ENCODE measurements around the gene MED12L.

Gene MED12L

DNA sequence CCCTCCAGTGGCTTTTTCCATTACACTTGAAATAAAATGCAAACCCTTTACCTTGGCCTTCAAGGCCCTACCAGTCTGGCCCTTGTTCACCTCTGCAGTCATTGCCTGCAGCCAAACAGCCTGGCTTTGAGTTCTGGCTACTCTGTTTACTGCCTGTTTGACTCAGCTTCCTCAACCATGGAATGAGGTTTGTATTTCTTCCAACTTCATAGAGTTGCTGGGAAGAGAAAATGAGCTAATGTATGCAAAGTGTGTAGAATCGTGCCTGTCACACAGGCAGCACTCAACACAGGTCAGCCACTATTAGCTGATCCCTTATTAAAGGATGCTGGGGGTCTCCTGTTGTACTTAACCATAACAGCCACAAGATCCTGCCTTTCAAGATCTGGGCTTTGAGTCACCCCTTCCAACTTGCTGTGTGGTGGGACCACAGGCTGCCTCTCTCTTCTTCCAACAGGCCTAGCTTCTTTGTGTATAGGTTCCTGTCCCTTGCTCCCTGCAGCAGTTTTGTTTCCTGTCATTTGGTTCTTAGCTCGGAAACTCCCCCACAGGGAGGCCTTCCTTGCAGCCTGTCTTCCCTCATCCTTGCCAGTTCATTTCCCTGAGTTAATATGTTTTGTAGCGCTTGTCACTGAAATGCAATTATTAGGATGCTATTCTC lies 6.4 kb downstream of the MED12L start:
- DNase-seq (ENCODE audit: low read depth) = no peak

DNA sequence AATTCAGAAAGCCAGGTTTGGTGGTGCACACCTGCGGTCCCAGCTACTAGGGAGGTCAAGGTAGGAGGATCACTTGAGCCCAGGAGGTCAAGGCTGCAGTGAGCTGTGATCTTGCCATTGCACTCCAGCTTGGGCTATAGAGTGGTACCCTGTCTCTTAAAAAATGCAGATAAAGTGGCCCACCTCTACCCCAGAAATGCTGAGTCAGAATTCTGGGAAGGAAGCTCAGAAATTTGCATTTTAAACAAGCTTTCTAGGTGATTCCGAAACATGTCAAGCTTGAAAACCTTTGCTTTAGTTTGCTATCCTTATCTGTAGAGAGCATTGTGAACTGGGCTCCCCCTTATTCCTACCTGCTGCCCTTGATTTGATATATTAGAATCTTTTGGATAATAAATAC lies 7.7 kb downstream of the MED12L start:
- no peak for DNase-seq (ENCODE audit: low read depth)

DNA sequence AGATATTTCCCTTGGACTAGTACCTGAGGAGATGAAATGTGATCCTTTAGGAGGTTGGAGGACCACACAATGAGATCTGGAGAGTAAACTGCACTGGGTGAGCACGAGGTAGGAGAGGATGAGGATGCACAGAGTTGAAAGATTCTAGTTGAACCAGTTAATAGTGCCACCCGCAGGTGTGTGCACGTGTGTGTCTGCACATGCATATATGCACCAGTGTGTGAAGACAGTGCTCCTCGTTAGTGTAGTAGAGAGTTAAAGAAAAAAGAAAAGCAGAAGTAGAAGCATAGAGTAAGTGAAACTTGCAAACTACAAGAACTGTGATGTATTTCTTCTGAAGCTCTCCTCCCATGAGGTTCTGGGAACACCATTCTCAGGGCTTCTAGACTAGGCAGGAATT lies 8.4 kb downstream of the MED12L start:
- no peak for DNase-seq (ENCODE audit: low read depth)

DNA sequence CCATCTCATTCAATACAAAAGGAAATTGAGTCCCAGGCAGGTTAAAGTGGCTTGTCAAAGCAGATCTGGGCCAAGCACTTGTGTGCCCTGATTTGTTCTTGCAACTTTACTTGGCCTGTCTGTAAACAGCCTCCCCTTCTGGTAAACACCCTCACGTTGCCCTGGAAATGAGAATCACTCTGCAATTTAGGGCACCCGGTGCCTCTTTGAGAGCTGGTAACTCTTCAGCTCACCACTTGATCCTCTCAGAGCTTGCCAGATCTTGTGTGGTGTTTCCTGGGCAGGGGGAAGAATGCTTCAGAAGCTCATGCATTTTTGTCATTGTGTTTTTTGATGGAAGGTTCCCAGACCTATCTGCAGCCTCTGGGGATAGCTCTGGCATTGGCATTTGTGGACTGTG lies 11.3 kb downstream of the MED12L start:
- no peak for DNase-seq (ENCODE audit: low read depth)

DNA sequence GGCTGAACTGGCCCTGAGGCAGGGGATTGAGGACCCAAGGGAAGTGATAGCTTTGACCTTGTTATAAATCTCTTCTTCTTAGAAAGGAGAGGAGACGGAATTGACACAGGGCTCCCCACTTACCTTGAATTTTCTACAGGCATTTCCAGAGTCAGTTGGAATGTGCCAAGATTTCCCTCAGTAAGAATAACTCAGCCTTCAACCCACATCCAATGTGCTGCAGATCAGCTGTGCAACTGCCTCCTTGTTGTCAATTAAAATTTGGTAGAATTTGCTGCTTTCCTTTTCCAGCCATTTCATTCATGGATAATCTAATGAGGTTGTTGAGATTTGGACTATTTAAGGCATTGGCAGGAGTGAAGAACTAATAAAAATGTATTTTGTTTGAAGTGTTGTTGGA lies 14.6 kb downstream of the MED12L start:
- DNase-seq (ENCODE audit: low read depth) = no peak

DNA sequence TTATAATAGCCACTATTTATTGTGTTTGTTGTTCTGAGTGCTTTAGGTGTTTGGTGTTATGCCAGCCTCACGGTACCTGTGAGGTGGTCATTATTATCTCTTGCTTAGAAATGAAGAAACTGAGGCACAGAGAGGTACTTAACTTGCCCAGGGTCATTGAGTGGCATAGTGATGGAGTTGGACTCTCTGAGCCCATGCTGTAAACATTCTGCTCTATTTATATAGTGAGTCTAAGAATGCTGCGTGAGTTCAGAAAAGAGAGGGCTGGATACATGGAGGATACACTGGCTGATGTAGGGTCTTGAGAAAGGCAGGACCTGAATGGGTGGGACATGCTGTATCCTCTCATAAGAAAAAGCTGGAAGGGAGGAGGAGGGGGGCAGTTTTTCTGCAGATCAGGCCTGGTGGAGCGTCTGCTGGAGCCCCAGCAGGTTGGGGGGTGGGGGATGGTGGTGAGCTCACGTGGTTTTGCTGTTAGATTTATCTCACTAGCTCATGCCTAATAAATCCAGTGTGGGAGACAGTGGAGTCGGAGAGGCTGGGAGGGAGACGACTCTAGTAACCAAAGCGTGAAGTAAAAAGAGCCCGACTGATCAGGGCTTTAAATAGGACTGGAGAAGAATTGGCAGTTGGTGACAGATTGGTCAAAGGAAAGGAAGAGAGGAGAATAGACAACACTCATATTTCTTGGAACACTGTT lies 16.0 kb downstream of the MED12L start:
- no peak for DNase-seq (ENCODE audit: low read depth)

DNA sequence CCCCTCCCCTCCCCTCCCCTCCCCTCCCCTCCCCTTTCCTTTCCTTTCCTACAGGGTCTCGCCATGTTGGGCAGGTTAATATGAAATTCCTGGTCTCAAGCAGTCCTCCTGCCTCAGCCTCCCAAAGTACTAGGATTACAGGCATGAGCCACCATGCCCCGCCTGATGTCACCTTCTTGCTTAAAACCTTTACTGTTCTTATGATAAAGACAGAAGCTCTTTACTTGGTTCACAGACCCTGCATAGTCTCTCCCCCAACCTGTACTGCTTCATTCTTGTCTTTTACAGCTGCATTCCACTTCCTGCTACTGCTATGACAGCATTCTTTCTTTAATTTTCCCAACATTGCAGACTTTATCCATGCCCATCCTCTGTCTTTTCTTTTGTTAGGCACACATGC lies 20.8 kb downstream of the MED12L start:
- DNase-seq (ENCODE audit: low read depth) = no peak

DNA sequence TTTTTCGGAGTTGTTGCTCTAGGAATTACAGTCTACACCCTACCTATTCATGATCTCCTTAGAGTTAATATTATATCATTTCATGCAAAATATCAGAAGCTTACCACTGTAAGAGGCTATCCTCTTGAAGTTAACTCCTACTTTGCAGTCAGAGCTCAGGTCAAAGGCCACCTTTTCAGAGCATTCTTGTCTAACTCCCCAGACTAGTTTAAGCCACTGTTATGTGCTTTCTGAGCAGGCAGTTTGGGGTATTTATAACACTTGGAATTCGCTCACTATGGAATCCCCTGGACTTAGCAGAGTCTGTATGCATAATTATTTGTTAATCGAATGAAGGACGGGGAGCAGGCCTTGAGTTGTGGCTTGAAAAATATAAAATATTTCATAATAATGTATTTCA lies 21.7 kb downstream of the MED12L start:
- DNase-seq (ENCODE audit: low read depth) = no peak

DNA sequence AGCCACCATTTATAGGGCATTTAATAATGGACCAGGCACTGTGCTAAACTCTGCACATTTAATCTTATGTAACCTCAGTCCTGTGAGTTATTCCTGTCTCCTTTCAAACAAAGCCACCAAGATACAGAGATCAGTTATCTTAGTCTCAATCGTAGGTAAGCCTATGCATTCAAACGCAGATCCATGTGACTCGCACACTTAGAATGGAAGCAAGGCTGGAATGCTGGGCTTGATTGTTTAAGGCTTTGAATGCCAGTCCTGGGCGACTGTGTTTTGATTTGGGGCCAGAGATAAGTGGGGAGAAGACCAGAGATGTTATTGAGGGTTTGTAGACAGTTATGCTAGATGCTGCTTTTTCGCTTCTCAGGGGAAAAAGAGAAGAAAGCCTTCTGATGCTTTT lies 22.2 kb downstream of the MED12L start:
- DNase-seq (ENCODE audit: low read depth) = no peak

DNA sequence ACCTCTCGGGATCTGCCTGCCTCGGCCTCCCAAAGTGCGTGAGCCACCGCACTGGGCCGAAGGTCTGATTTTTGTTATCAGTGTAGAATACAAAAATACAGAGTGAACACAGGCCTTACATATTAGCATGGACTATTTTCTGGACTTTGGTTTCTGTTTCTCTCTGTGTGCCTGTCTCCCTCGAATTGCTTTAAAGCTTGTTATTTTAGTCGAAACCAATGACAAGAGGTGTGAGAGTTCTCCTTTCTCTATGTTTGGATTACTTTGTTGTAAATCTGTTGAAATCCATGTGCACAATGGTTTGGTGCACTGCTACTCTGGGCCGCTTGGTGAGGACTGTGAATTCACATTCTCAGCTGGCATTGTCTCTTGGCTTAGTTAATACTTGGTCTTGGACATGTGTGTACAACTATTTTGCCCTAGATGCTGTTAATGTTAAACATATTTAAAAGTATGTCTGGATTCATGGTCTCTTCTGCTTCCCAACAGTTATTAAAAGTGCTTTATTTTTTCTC lies 23.9 kb downstream of the MED12L start:
- no peak for DNase-seq (ENCODE audit: low read depth)

DNA sequence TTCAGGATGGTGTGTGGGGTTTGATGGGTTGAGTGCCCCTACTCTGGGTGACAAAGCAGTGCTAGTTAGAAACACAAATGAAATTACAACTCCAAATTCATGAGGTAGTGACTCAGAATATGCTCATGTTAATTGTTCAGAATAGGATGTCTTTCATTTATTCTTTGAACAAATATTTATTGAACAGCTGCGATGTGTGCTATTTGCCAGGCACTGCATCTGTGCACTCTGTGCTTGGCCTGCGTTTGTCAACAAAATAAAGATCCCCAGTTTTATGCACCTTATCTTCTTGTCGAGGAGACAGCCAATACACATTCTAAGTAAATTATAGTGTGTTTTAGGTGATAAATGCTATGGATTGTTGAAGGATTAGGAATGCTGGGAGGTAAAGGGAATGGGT lies 27.3 kb downstream of the MED12L start:
- DNase-seq (ENCODE audit: low read depth) = no peak

DNA sequence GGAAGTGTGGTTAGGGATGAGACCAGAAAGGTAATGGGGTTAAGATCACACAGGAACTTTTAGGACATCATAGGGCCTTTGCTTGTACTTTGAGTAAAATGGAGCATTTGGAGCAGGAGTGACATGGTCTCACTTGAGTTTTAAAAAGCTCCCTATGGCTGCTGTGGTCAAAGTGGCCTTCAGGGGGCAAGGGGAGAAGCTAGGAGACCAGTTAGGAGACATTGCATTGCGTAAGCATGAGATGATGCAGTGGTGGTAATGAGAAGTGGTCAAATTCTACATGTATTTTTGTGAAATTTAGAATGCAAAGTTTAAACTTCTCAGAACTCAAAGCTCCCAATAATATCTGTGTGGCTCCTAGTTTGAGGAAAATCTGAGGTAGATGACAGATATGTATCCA lies 27.9 kb downstream of the MED12L start:
- no peak for DNase-seq (ENCODE audit: low read depth)

DNA sequence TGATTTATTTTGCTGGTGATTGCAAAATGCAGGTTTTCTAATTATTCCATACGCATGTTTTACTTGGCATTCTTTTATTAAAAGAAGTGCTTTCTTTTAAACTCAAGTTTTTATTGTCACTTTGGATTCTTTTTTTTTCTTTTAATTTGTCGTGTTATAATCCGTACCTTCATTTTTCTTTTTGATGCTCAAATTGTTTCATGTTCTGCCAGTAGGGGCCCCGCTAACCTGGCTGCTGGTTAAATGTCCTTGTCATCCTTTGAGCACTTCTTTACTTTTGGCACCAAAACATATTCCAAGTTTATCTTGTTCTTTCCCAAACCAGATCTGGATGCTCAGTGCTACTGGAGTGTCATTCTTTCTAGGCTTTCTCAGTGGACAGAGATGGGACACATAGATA lies 31.6 kb downstream of the MED12L start:
- no peak for DNase-seq (ENCODE audit: low read depth)

DNA sequence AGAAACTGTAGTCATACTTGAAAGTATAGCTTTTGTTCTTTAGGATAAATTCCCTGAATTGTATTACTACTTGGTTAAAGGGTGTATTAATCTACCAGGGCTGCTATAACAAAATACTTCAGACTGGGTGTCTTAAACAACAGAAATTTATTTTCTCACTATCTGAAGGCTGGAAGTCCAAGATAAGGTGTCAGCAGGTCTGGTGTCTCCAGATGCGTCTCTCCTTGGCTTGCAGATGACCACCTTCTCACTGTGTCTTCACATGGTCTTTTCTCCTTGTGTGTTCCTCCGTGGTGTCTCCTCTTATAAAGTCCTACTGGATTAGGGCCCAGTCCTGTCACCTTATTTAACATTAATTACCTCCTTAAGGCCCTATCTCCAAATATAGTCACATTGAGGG lies 33.7 kb downstream of the MED12L start:
- no peak for DNase-seq (ENCODE audit: low read depth)

DNA sequence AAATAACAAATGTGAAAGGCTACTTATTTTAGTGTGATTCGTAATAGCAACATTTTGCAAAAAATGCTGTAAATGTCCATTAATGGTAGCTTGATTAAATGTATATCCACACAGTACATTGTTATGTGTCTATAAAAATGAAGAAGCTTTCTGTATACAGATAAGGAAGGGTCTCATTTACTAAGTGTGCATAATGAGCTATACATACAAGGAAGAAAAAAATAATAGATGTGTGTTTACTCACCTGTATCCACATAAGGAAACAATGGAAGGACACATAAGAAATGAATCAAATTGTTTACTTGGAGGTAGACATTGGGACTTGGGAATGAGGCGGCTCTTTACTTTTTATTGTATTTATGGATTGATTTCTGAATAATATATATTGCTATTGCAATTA lies 34.9 kb downstream of the MED12L start:
- DNase-seq (ENCODE audit: low read depth) = no peak

DNA sequence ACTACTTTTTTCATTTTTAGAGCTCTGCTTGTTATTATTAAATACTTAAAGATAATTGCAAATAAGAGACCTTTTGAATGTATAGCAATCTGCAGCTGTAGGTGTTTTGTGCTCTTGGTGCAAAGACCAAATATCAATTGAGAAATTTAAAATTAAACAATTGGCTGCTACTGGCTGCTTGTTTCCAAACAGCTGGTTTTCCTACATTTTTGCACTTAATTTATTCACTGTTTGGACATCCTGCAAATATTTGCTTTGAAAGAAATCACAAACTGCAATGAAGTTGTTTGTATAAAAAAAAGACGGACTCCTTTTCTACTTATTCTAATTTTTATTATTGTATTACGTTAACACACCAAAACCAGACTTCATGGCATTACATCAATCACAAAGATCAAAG lies 35.6 kb downstream of the MED12L start:
- DNase-seq (ENCODE audit: low read depth) = no peak

DNA sequence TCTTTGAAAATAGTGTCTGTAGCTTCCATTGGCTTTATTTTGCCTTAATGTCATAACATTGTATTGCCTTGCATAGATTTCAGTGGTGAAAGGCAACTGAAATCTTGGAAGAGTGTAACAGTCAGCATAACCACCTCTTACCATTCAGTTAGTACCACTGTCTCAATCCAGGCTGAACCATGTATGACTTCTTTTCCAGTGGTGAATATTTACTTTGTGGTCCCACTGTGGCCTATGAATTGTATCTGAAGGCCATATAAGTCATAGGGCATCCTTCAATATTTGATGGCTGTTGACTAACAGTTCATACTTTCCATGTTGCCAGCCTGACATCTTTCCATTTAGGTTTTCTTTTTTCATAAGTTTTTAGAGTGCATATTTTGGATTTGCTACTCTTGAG lies 38.4 kb downstream of the MED12L start:
- no peak for DNase-seq (ENCODE audit: low read depth)

DNA sequence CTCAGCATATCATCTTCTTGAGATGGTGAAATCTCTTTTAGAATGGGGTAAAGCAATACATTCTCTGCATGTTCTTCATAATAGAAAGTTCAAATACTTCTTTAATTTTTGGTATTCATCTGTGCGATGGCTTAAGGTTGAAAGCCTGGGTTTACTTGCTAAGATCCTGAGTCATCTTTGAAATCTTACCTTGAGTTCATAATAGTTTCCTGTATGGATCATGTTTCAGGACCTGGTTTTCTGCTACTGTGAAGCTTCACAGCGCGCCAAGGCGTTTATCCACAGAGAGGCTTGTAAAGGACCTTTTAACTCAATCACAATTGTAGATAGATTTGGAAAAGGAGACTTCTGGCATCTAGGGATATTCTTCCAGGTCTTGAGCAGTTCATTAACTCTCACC lies 39.0 kb downstream of the MED12L start:
- no peak for DNase-seq (ENCODE audit: low read depth)

DNA sequence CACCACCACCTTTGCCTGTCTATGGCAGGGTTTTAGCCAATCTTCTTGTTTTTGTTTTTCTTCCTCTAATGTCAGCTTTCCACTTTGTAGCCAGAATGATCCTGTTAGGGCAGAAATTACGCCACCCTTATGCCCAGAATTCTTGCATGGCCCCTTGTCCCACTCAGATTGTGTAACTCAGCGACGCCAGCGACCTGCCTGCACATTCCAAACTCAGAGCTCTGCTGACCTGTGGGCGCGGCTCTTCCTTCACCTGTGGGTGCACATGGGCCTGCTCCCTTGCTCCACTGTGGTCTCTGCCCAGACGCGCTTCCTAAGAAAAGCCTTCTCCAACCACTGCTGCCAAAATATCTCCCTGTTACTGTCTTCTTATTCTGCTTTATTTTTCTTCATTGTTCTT lies 45.0 kb downstream of the MED12L start:
- no peak for DNase-seq (ENCODE audit: low read depth)

DNA sequence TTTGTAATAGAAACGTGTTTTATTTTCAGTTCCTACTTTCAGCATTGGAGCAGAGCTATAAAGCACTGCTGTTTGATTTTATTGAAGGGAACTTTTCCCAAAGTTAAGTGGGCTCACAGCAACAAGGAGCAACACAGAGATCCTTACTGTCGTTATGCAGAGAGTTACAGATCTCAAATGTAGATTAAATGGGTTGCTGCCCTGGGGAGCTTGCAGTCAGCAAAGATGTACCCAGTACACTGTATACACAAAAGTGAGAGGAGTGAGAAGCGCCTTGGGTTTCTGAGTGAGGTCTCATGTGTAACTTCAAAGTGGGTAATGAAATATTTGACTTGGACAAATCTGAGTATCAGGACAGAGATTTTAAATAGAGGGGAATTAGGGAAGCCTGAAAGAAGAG lies 47.7 kb downstream of the MED12L start:
- DNase-seq (ENCODE audit: low read depth) = no peak

DNA sequence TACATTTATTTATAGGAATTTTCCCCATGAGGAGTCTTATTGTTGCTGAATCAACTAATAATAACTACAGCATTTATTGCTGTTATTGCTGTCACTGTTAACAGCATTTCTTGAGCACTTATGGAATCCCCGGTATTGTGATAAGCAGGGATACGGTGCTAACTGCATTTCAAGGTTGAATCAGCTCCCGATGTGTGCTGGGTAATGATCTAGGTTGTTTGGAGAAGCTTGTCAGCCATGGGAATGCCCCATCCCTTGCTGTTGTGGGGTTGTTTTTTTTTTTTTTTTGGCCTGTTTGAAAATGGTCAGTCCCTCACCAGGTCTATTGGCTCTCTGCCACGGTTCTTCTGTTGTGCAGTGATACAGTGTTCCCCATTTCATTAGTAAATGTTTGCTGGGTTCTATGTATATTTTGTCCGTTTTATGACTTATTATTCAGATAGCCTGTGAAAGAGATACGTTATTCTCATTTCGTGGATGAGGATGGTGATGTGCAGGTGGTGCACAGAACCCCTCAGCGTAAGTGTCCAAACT lies 48.5 kb downstream of the MED12L start:
- DNase-seq (ENCODE audit: low read depth) = no peak

DNA sequence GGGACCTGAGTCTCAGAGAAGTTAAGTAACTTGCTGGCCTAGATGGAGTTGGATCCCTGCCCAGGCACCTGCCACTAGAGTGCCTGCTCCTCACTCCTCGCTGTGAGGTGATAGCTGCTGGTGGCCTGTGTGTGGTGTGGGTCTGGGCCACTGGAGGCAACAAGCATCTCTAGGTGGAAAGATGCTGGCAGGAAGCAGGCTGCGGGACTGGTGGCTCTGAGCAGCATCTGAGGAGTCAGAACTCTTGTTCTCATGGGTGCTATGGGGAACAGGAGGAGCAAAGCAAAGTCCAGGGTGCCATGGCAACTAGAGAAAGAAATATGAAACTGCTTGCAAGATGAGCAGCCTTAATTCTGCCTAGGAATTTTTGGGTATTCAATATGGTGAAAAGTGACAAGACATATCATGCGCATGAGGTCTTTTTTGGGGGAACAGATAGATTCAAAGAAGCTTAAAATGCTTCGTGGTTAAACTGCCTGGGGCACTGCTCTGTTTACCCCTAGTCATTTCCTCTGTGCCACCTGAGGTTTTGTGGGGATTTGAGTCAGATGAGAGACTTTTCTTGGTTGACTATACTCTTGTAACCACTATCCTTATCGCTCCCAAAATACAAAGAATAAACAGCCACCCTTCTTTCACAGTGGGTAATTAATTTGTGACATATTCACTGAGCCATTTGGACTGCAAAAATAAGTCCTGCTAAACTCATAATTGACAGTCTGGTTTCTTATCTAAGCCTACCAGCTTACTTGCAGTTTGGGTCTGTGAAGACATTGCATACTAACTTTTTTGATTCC lies 50.3 kb downstream of the MED12L start:
- peak; percentile 58 for DNase-seq (ENCODE audit: low read depth)

DNA sequence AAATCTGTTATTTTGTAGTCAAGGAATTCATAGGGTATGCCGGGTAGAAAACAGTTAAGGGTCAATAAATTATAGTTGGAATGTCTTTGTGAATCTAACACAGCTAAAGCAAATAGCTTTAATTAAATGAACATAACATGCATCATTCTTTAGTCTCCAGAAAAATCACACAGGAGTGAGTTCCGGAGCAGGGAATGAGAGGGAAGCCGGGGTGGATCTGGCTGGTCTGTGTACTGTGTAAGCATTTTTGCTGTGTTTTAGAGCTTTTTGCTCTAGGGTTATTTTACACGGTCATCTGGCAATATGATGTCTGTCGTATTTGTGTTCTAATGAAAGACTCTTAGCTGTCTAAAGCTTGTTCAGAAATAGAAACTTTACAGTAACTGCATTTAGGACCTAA lies 57.5 kb downstream of the MED12L start:
- DNase-seq (ENCODE audit: low read depth) = no peak

Data from CMK (cell line).